ENCODE results near the gene TREM1. TPM values are rescaled to one million over a fixed set of nuclear protein-coding genes. Genes with fewer than 3 reads are reported as not detected.
A peak's percentile ranks its signal among the peaks of the same experiment; 100 is the strongest.

TREM1 gene
- total RNA-seq, 2 experiments from 2014 or later: 0.19 to 0.51 TPM

DNA sequence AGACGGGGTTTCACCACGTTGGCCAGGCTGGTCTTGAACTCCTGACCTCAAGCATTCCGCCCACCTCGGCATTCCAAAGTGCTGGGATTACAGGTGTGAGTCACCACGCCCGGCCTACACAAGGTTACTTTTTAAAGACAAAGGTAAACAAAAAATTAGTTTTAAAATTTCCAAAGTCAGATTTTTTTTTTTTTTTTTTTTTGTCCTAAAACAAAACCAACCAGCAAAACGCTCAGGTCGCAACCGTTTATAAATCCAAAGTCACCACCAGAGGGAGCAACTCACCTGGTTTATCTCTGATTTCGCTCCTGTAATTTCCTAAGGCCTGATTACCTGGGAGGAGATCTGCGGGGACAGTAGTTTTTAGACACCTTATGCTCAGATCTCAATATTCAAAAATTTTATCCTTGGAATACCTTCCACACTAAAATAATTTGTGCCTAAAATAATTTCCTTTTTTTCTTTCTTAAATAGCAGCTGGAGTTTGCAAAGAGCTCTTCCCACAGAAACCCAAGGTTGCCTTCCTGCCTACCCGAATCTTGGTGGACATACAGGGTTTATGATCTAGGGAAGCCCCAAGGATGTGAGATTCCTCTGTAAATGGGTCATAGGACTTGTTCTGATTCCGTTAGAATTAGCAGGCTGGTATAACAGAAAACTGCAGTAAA, 19.8 kb upstream of the TREM1 start:
- DNase-seq (ENCODE audit: low spot score): peak; percentile 64
- Histone ChIP-seq H3K79me2 (ENCODE audit: insufficient read depth, low read depth, low read length) (no peaks in the 10 kb centered on the region), H4K20me1 (ENCODE audit: insufficient read depth, low read length) (no peaks in the 10 kb centered on the region; the same call in 1 of the 2 replicates), H3K36me3 (ENCODE audit: insufficient read depth, low read length) (no peaks in the 10 kb centered on the region), H3K4me3 (ENCODE audit: low read depth, low read length, poor library complexity, severe bottlenecking) (no peak overlapping the region), H3K4me2 (ENCODE audit: low read length) (no peak overlapping the region), H3K27ac (ENCODE audit: low read depth, low read length, poor library complexity, severe bottlenecking) (no peak overlapping the region), H3K4me1 (ENCODE audit: insufficient read depth, low read length, poor library complexity, severe bottlenecking) (no peaks in the 10 kb centered on the region), H3K9me3 (ENCODE audit: low read length) (peaks cover 7% of the 10 kb centered on the region; the same call in 1 of the 2 replicates), H3K9me2 (ENCODE audit: insufficient read depth, low read length) (no peaks in the 10 kb centered on the region), H2AFZ (ENCODE audit: low read length) (no peak overlapping the region)
- no peak for TF ChIP-seq EZH2phosphoT487 (IDR thresholded peaks at IDR 0.05; ENCODE audit: borderline replicate concordance, low read depth, low read length)
- TF ChIP-seq, protein P1, sequence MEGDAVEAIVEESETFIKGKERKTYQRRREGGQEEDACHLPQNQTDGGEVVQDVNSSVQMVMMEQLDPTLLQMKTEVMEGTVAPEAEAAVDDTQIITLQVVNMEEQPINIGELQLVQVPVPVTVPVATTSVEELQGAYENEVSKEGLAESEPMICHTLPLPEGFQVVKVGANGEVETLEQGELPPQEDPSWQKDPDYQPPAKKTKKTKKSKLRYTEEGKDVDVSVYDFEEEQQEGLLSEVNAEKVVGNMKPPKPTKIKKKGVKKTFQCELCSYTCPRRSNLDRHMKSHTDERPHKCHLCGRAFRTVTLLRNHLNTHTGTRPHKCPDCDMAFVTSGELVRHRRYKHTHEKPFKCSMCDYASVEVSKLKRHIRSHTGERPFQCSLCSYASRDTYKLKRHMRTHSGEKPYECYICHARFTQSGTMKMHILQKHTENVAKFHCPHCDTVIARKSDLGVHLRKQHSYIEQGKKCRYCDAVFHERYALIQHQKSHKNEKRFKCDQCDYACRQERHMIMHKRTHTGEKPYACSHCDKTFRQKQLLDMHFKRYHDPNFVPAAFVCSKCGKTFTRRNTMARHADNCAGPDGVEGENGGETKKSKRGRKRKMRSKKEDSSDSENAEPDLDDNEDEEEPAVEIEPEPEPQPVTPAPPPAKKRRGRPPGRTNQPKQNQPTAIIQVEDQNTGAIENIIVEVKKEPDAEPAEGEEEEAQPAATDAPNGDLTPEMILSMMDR (conservative IDR thresholded peaks at IDR 0.05; ENCODE audit: low read length): peak; percentile 86
- ChIA-PET CTCF (ENCODE audit: unreplicated experiment) (no interaction called here), POLR2A (interaction anchor here (1.2 kb wide), 1 partner anchor 10 kb away, joined by 3 read pairs; no protein-coding TSS in a partner anchor)
- no TSS peak for BruUV-seq (replicated peaks)
- intact Hi-C loops (cut with micrococcal nuclease; ENCODE audit: unreplicated experiment): no loop called here

DNA sequence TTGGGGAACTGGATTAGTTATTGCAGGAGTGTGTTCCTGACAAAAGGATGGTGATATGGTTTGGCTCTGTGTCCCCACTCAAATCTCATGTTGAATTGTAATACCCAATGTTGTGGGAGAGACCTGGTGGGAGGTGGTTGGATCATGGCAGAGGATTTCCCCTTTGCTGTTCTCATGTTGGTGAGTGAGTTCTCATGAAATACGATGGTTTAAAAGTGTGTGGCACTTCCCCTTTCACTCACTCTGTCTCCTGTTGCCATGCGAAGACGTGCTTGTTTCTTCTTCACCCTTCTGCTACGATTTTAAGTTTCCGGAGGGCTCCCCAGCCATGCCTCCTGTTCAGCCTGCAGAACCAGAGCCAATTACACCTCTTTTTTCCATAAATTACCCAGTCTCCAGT, 16.2 kb upstream of the TREM1 start:
- H3K4me3 ChIP-seq (ENCODE audit: low read depth, low read length, poor library complexity, severe bottlenecking): no peak overlapping the region
- H4K20me1 ChIP-seq (ENCODE audit: insufficient read depth, low read length): no peaks in the 10 kb centered on the region; the same call in 1 of the 2 replicates
- no peak overlapping the region for H3K27ac ChIP-seq (ENCODE audit: low read depth, low read length, poor library complexity, severe bottlenecking)
- no peaks in the 10 kb centered on the region for H3K79me2 ChIP-seq (ENCODE audit: insufficient read depth, low read depth, low read length)
- intact Hi-C loops (cut with micrococcal nuclease; ENCODE audit: unreplicated experiment): no loop called here
- H3K36me3 ChIP-seq (ENCODE audit: insufficient read depth, low read length): no peaks in the 10 kb centered on the region
- peaks cover 15% of the 10 kb centered on the region for H3K4me1 ChIP-seq (ENCODE audit: insufficient read depth, low read length, poor library complexity, severe bottlenecking)
- no peak overlapping the region for H3K4me2 ChIP-seq (ENCODE audit: low read length)
- no peak overlapping the region for H2AFZ ChIP-seq (ENCODE audit: low read length)
- TF ChIP-seq EZH2phosphoT487 (IDR thresholded peaks at IDR 0.05; ENCODE audit: borderline replicate concordance, low read depth, low read length): no peak
- TF ChIP-seq, protein P1 (conservative IDR thresholded peaks at IDR 0.05; ENCODE audit: low read length): no peak
- no TSS peak for BruUV-seq (replicated peaks)
- ChIA-PET POLR2A (no interaction called here), CTCF (ENCODE audit: unreplicated experiment) (no interaction called here)
- DNase-seq (ENCODE audit: low spot score): no peak
- peaks cover 20% of the 10 kb centered on the region; the same call in 1 of the 2 replicates for H3K9me3 ChIP-seq (ENCODE audit: low read length)
- no peaks in the 10 kb centered on the region for H3K9me2 ChIP-seq (ENCODE audit: insufficient read depth, low read length)
